Posterior vena cava (tissue), 2 donors: Measurements from ENCODE around the gene HABP2. TPM values are rescaled to one million over a fixed set of nuclear protein-coding genes. Genes with fewer than 3 reads are reported as not detected.

Experiments
- DNase-seq: peaks from one replicate; pipeline ENCODE4 v3.0.0-alpha.2; 2020; ENCODE audit warnings: low spot score
- intact Hi-C, 2 donors: fragments of 100-400 bp; cut with DNase I; formaldehyde crosslinking; loops; one replicate each; pipeline versions ENCODE4 v1.14.1 to v1.14.2; 2022 to 2023
- total RNA-seq, 2 donors: library from RNA; stranded (reverse); fragmentation: NEBNext Ultra II Directional; extraction: Animal tissue kit (Norgen Biotek cat#: 25700); gene quantifications; one replicate each; pipeline ENCODE4 v1.2.1, GENCODE V29; 2021
- donor health status: DM: yes; HTN: yes; CAD: no.
- donor health status: DM: yes; HTN: yes; CAD: no.

HABP2 gene
- total RNA-seq, 2 donors from 2014 or later: not detected

- intact Hi-C loops: no loop called here
- DNase-seq: no peak
These were observed 66.5 kb downstream of the HABP2 start for GRCh38 chr10:113619401-113619800.

GRCh38 chr10:113620511-113620910 lies 67.7 kb downstream of the HABP2 start:
- intact Hi-C loops: no loop called here
- no peak for DNase-seq

GRCh38 chr10:113620936-113621335 lies 68.1 kb downstream of the HABP2 start:
- DNase-seq: no peak
- intact Hi-C loops: no loop called here

- intact Hi-C loops: no loop called here
- DNase-seq: no peak
These were observed 68.9 kb downstream of the HABP2 start for GRCh38 chr10:113621799-113622198.

GRCh38 chr10:113622831-113623230 lies 70.0 kb downstream of the HABP2 start:
- intact Hi-C loops: no loop called here
- DNase-seq: no peak

- DNase-seq: no peak
- intact Hi-C loops: no loop called here
These were observed 72.8 kb downstream of the HABP2 start for GRCh38 chr10:113625461-113626186.

GRCh38 chr10:113626809-113627355 lies 74.0 kb downstream of the HABP2 start:
- intact Hi-C loops: no loop called here
- DNase-seq: no peak

GRCh38 chr10:113627836-113628235 lies 75.0 kb downstream of the HABP2 start:
- intact Hi-C loops: no loop called here

GRCh38 chr10:113628607-113629153 lies 75.8 kb downstream of the HABP2 start:
- DNase-seq: no peak
- intact Hi-C loops: no loop called here

More at GRCh38 chr10:113627836-113628235, 75.0 kb downstream of the HABP2 start:
- DNase-seq: no peak

- DNase-seq: no peak
- intact Hi-C loops: no loop called here
These were observed 78.2 kb downstream of the HABP2 start for GRCh38 chr10:113630929-113631533.

- intact Hi-C loops: no loop called here
- no peak for DNase-seq
These were observed 79.0 kb downstream of the HABP2 start for GRCh38 chr10:113631684-113632367.

Other genes starting within 250 kb of the HABP2 start
- gene NRAP, start 111.0 kb downstream of the HABP2 start, total RNA-seq: under 1 TPM in 1 of 2 donors, not detected in 1; 0.09 TPM
- 10 to 100 TPM; 12.5 to 20.1 TPM for gene CASP7, start 126.9 kb downstream of the HABP2 start, total RNA-seq
- not detected for gene PLEKHS1, start 198.6 kb downstream of the HABP2 start, total RNA-seq